H1 (cell line): Measurements from ENCODE around the gene INPP4A. TPM values are rescaled to one million over a fixed set of nuclear protein-coding genes. Genes with fewer than 3 reads are reported as not detected.
A peak's percentile ranks its signal among the peaks of the same experiment; 100 is the strongest.

Experiments
- CTCF ChIA-PET: fragments of 300-600 bp; sonication (Branson Sonifier 250); formaldehyde crosslinking; loops from one replicate; lab custom pipeline; 2021; ENCODE audit not compliant: partially characterized antibody; lab: Charles Lee
- POLR2A ChIA-PET: fragments of 300-600 bp; sonication (Branson Sonifier 250); formaldehyde crosslinking; loops from one replicate; lab custom pipeline; 2021; ENCODE audit warnings: inconsistent platforms; ENCODE audit not compliant: partially characterized antibody; lab: Charles Lee
- DNase-seq, 2 experiments: peaks; one replicate each; pipeline versions ENCODE4 v3.0.0 to v3.0.0-alpha.2; 2010 to 2022; ENCODE audit warnings: low spot score in 2 of 2, low read depth in 1 of 2, mixed read lengths in 1 of 2
- FAIRE-seq: peaks from 2 replicates; lab custom pipeline; 2011; peaks lifted over from hg19 to GRCh38; lab: Jason Lieb, UNC
- H2AFZ ChIP-seq: 2 replicates; pipeline ENCODE4 v1.8.1; 2012; ENCODE audit warnings: low read length, inconsistent platforms
- H2AK5ac ChIP-seq: 2 replicates; pipeline ENCODE4 v1.6.1; 2013; ENCODE audit warnings: low read depth, low read length
- H2BK120ac ChIP-seq: replicated peaks from 2 replicates; pipeline ENCODE3; 2013; ENCODE audit warnings: low read depth, low read length, inconsistent platforms
- H2BK12ac ChIP-seq: 2 replicates; pipeline ENCODE4 v1.6.1; 2013; ENCODE audit warnings: low read depth, low read length
- H2BK15ac ChIP-seq: 2 replicates; pipeline ENCODE4 v1.6.1; 2013; ENCODE audit warnings: low read length
- H2BK20ac ChIP-seq: 2 replicates; pipeline ENCODE4 v1.6.1; 2013; ENCODE audit warnings: low read length
- H2BK5ac ChIP-seq: 2 replicates; pipeline ENCODE4 v1.6.1; 2013; ENCODE audit warnings: low read depth, low read length
- H3K14ac ChIP-seq: 2 replicates; pipeline ENCODE4 v1.6.1; 2013; ENCODE audit warnings: inconsistent platforms; ENCODE audit not compliant: insufficient read length
- H3K18ac ChIP-seq: 2 replicates; pipeline ENCODE4 v1.6.1; 2013; ENCODE audit warnings: low read length; ENCODE audit errors: extremely low read depth
- H3K23ac ChIP-seq: 2 replicates; pipeline ENCODE4 v1.6.1; 2013; ENCODE audit warnings: inconsistent platforms; ENCODE audit not compliant: insufficient read length
- H3K23me2 ChIP-seq: 2 replicates; pipeline ENCODE4 v1.6.1; 2013; ENCODE audit warnings: low read depth, low read length
- H3K27ac ChIP-seq: 2 replicates; pipeline ENCODE4 v1.6.1; 2011; ENCODE audit warnings: low read depth, low read length, inconsistent platforms
- H3K27me3 ChIP-seq, 4 experiments: replicated peaks in 1 of 4; 1 replicate in 1 of 4; 2 replicates in 3 of 4; pipeline versions ENCODE4 v1.6.1 to v1.8.1; 2011 to 2013; ENCODE audit warnings: low read length in 3 of 4, mild to moderate bottlenecking in 3 of 4, inconsistent platforms in 2 of 4, mixed read lengths in 2 of 4, moderate library complexity in 1 of 4; ENCODE audit not compliant: control insufficient read depth in 3 of 4, insufficient read depth in 3 of 4; ENCODE audit errors: extremely low read depth in 1 of 4
- H3K36me3 ChIP-seq, 4 experiments: 2 replicates each; pipeline versions ENCODE4 v1.6.1 to v1.8.1; 2011 to 2013; ENCODE audit warnings: mild to moderate bottlenecking in 4 of 4, low read length in 3 of 4, moderate library complexity in 2 of 4, control low read depth in 1 of 4, inconsistent platforms in 1 of 4; ENCODE audit not compliant: insufficient read depth in 4 of 4, control insufficient read depth in 2 of 4
- H3K4ac ChIP-seq: replicated peaks from 2 replicates; pipeline ENCODE3; 2013; ENCODE audit warnings: low read length, low read depth, mixed read lengths, inconsistent platforms; ENCODE audit not compliant: insufficient read length
- H3K4me1 ChIP-seq, 4 experiments: replicated peaks in 1 of 4; 1 replicate in 1 of 4; 2 replicates in 3 of 4; pipeline versions ENCODE4 v1.6.1 to v1.8.1; 2011 to 2013; ENCODE audit warnings: low read length in 3 of 4, inconsistent platforms in 2 of 4, mixed read lengths in 1 of 4; ENCODE audit not compliant: insufficient read depth in 4 of 4, control insufficient read depth in 3 of 4
- H3K4me2 ChIP-seq, 2 experiments: 2 replicates each; pipeline versions ENCODE4 v1.6.1 to v1.8.1; 2011 to 2013; ENCODE audit warnings: low read depth in 2 of 2, low read length in 2 of 2, control low read depth in 1 of 2, inconsistent platforms in 1 of 2, mild to moderate bottlenecking in 1 of 2; ENCODE audit not compliant: insufficient read depth in 1 of 2
- H3K4me3 ChIP-seq, 4 experiments: fragments of 200-600, 300-600 bp in 1 of 4; sonication (generic), shearing (Covaris generic), sonication (Bioruptor Twin) in 1 of 4; 2 replicates each; pipeline versions ENCODE4 v1.5.1 to v1.8.1; 2011 to 2016; ENCODE audit warnings: low read length in 4 of 4, low read depth in 3 of 4, control low read depth in 2 of 4, inconsistent platforms in 2 of 4, mild to moderate bottlenecking in 2 of 4, mixed read lengths in 1 of 4, moderate library complexity in 1 of 4; ENCODE audit not compliant: insufficient read depth in 2 of 4; ENCODE audit errors: extremely low read depth in 1 of 4
- H3K56ac ChIP-seq: replicated peaks from 2 replicates; pipeline ENCODE3; 2013; ENCODE audit warnings: low read depth, mild to moderate bottlenecking, mixed read lengths, low read length, inconsistent platforms; ENCODE audit not compliant: insufficient read length
- H3K79me1 ChIP-seq: 2 replicates; pipeline ENCODE4 v1.6.1; 2013; ENCODE audit warnings: low read depth, low read length, control low read depth
- H3K79me2 ChIP-seq, 2 experiments: 2 replicates each; pipeline versions ENCODE4 v1.6.1 to v1.8.1; 2012 to 2013; ENCODE audit warnings: low read length in 2 of 2, mild to moderate bottlenecking in 2 of 2, inconsistent platforms in 1 of 2; ENCODE audit not compliant: insufficient read depth in 2 of 2, control insufficient read depth in 1 of 2
- H3K9ac ChIP-seq, 4 experiments: replicated peaks in 1 of 4; 1 replicate in 1 of 4; 2 replicates in 3 of 4; pipeline versions ENCODE4 v1.6.1 to v1.8.1; 2011 to 2013; ENCODE audit warnings: low read depth in 3 of 4, low read length in 3 of 4, control low read depth in 2 of 4, mild to moderate bottlenecking in 2 of 4, moderate library complexity in 2 of 4, inconsistent platforms in 1 of 4; ENCODE audit errors: extremely low read depth in 1 of 4
- H3K9me3 ChIP-seq, 2 experiments: 2 replicates each; pipeline versions ENCODE4 v1.6.1 to v1.8.1; 2012 to 2013; ENCODE audit warnings: mild to moderate bottlenecking in 2 of 2, moderate library complexity in 2 of 2, control low read depth in 1 of 2, inconsistent platforms in 1 of 2, low read depth in 1 of 2, low read length in 1 of 2, mixed read lengths in 1 of 2; ENCODE audit not compliant: insufficient read depth in 2 of 2
- H4K20me1 ChIP-seq, 2 experiments: replicated peaks in 1 of 2; 2 replicates each; pipeline versions ENCODE3 to v1.8.1; 2011 to 2013; ENCODE audit warnings: inconsistent platforms in 2 of 2, low read length in 2 of 2, mild to moderate bottlenecking in 1 of 2; ENCODE audit not compliant: insufficient read depth in 2 of 2, control insufficient read depth in 1 of 2
- H4K5ac ChIP-seq: 2 replicates; pipeline ENCODE4 v1.6.1; 2013; ENCODE audit warnings: low read length, low read depth, mixed read lengths, inconsistent platforms; ENCODE audit not compliant: insufficient read length
- H4K8ac ChIP-seq: 2 replicates; pipeline ENCODE4 v1.8.0; 2013; ENCODE audit warnings: mild to moderate bottlenecking, moderate library complexity, low read length, inconsistent platforms; ENCODE audit not compliant: insufficient read depth; ENCODE audit errors: extremely low read depth
- H4K91ac ChIP-seq: replicated peaks from 2 replicates; pipeline ENCODE3; 2013; ENCODE audit warnings: low read length, mixed read lengths, inconsistent platforms; ENCODE audit not compliant: insufficient read length
- ASH2L ChIP-seq: fragments of 200-600, 300-600 bp; sonication (generic); IDR thresholded peaks from one replicate; pipeline ENCODE4 v1.7.1; 2017; ENCODE audit warnings: low read length
- CHD1 ChIP-seq: IDR thresholded peaks from 2 replicates; pipeline ENCODE4 v1.6.1; 2012; ENCODE audit warnings: low read depth, low read length, improper control_type of control experiment
- E2F6 ChIP-seq: IDR thresholded peaks from 2 replicates; pipeline ENCODE4 v1.6.1; 2012; ENCODE audit warnings: inconsistent platforms
- GTF2F1 ChIP-seq: IDR thresholded peaks from 2 replicates; pipeline ENCODE4 v1.6.1; 2012; ENCODE audit warnings: low read depth, low read length, improper control_type of control experiment, borderline replicate concordance
- KDM1A ChIP-seq: fragments of 200-600, 300-600 bp; sonication (generic); IDR thresholded peaks from 2 replicates; pipeline ENCODE4 v1.7.1; 2016; ENCODE audit warnings: mild to moderate bottlenecking, low read length, borderline replicate concordance
- POLR2A ChIP-seq, 2 experiments: IDR thresholded peaks; 1 replicate in 1 of 2; 2 replicates in 1 of 2; pipeline ENCODE4 v1.6.1; 2011; ENCODE audit warnings: low read depth in 2 of 2, low read length in 2 of 2, mild to moderate bottlenecking in 2 of 2; ENCODE audit errors: control extremely low read depth in 1 of 2
- POU5F1 ChIP-seq: IDR thresholded peaks from 2 replicates; pipeline ENCODE4 v1.6.1; 2011; ENCODE audit warnings: low read depth, mild to moderate bottlenecking, low read length, moderate library complexity
- RXRA ChIP-seq: IDR thresholded peaks from 2 replicates; pipeline ENCODE4 v1.6.1; 2011; ENCODE audit warnings: low read depth, mild to moderate bottlenecking, low read length, moderate library complexity; ENCODE audit not compliant: insufficient read depth
- SRF ChIP-seq: IDR thresholded peaks from 2 replicates; pipeline ENCODE4 v1.6.1; 2011; ENCODE audit warnings: mild to moderate bottlenecking, low read depth, low read length, moderate library complexity
- SUZ12 ChIP-seq: fragments of 200-600 bp; sonication (generic); IDR thresholded peaks from 2 replicates; pipeline ENCODE4 v1.6.1; 2012; ENCODE audit warnings: mild to moderate bottlenecking, inconsistent platforms, low read length, moderate library complexity, mixed read lengths
- TBP ChIP-seq: IDR thresholded peaks from 2 replicates; pipeline ENCODE4 v1.6.1; 2011; ENCODE audit warnings: low read depth, low read length, improper control_type of control experiment
- USF2 ChIP-seq: IDR thresholded peaks from 2 replicates; pipeline ENCODE4 v1.6.1; 2011; ENCODE audit warnings: low read length, improper control_type of control experiment
- YY1 ChIP-seq: IDR thresholded peaks from 2 replicates; pipeline ENCODE4 v1.6.1; 2011; ENCODE audit warnings: low read depth, mild to moderate bottlenecking, low read length
- WGBS, 2 experiments: shearing (Covaris generic) in 1 of 2; methylation state at CpG; one replicate each; pipeline versions ENCODE4 v1.1.6 to v1.1.7; 2013 to 2015; ENCODE audit warnings: low lambda C conversion rate in 2 of 2, mixed read lengths in 2 of 2, inconsistent platforms in 1 of 2, low coverage in 1 of 2, missing lambda C conversion rate in 1 of 2; ENCODE audit not compliant: insufficient replicate concordance in 2 of 2, insufficient coverage in 1 of 2, insufficient read length in 1 of 2; ENCODE audit errors: extremely low coverage in 1 of 2, missing lambda C conversion rate in 1 of 2; 5-methylcytosine and 5-hydroxymethylcytosine counted together
- polyA plus RNA-seq, 7 experiments: library from polyadenylated mRNA; depleted of rRNA in 3 of 7; stranded (reverse) in 5 of 7; unstranded in 2 of 7; fragments of >200 nt in 5 of 7; fragments of 200-250 nt in 2 of 7; gene quantifications; 1 replicate in 5 of 7; 2 replicates in 1 of 7; 4 replicates in 1 of 7; pipeline versions ENCODE4 v1.2.1 to v1.2.3, GENCODE V29; 2011 to 2013; ENCODE audit warnings: missing spikeins in 2 of 7, mixed read lengths in 2 of 7
- total RNA-seq: library from RNA; stranded (reverse); fragmentation: NEBNext Ultra II Directional; extraction: Animal tissue kit (Norgen Biotek cat#: 25700); gene quantifications from 2 replicates; pipeline ENCODE4 v1.2.1, GENCODE V29; 2021

Gene INPP4A
- total and polyA plus RNA-seq, 2 of the 8 experiments (the other 6 are each of a cell fraction or from before 2014, with no cell fraction given), result 25.6 to 34.3 TPM

DNA sequence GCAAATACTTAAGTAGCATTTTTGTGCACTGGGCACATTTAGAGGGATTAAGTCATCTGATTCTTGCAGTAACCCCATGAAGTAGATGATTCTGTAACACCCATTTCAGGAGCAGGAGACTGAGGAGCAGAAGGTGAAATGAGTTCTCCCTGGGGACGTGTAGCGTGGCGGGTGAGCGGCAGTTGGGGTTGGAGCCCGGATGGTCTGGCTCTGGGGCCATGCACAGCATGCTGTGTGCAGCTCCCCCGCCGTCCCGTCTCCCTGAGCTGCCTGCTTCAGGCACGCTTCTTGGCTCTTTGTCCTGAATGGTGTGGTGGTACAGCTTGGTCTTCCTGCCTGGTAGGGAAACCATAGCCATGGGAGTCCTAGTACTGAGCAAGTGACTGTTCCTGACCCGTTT is 32.4 kb downstream of the INPP4A start:
- no peak for DNase-seq
- no peak overlapping the region for H3K14ac ChIP-seq
- no peak overlapping the region for H3K4me3 ChIP-seq
- no peak overlapping the region for H4K91ac ChIP-seq
- no peak overlapping the region for H2BK15ac ChIP-seq
- H4K8ac ChIP-seq, result no peak overlapping the region
- no peak overlapping the region for H2AFZ ChIP-seq
- peaks cover 4 to 26% (median 21%) of the 10 kb centered on the region in 4 experiments for H3K4me1 ChIP-seq
- H2BK120ac ChIP-seq, result no peak overlapping the region
- H3K9me3 ChIP-seq, result no peaks in the 10 kb centered on the region
- peaks cover 0 to 92% of the 10 kb centered on the region in 2 experiments; a peak in 3 of 4 replicates for H3K79me2 ChIP-seq
- peak overlapping the region; percentile 4; the same call in 1 of the 2 replicates for H2BK5ac ChIP-seq
- no peak overlapping the region for H3K9ac ChIP-seq
- H3K36me3 ChIP-seq, result no peaks in the 10 kb centered on the region
- H4K5ac ChIP-seq, result no peak overlapping the region
- no peak for FAIRE-seq
- ChIA-PET CTCF (interaction anchor here (3.6 kb wide), 1 partner anchor 11 kb away, joined by 27 read pairs; no protein-coding TSS in a partner anchor), POLR2A (no interaction called here)
- H3K56ac ChIP-seq, result no peak overlapping the region
- no peaks in the 10 kb centered on the region for H3K27me3 ChIP-seq
- no peak overlapping the region for H3K4me2 ChIP-seq
- WGBS, 2 experiments, result 97% methylated on average over 10 of the region's 10 CpGs; no CpG with 5 or more reads in 1 of the 2 experiments
- peaks cover 19% of the 10 kb centered on the region for H3K79me1 ChIP-seq
- peaks cover 4% of the 10 kb centered on the region; the same call in 1 of the 2 replicates for H3K23me2 ChIP-seq
- H3K27ac ChIP-seq, result no peak overlapping the region
- H4K20me1 ChIP-seq, result peaks cover 16 to 23% of the 10 kb centered on the region in 2 experiments
- 0 out of 2 replicates have a peak overlapping the region, but pooled peaks have one; percentile 6 for H2AK5ac ChIP-seq
- no peak overlapping the region for H3K23ac ChIP-seq
- H2BK12ac ChIP-seq, result no peak overlapping the region
- H2BK20ac ChIP-seq, result no peak overlapping the region
- no peak overlapping the region for H3K4ac ChIP-seq
- no peak overlapping the region; the same call in 1 of the 2 replicates for H3K18ac ChIP-seq
- TF ChIP-seq CHD1 (no peak), POU5F1 (no peak), KDM1A (no peak), E2F6 (no peak), GTF2F1 (no peak), POLR2A (IDR thresholded peaks at IDR 0.05; ENCODE audit: control extremely low read depth in 1 of 2, low read depth in 2 of 2, low read length in 2 of 2) (no peak), SUZ12 (no peak), SRF (no peak), USF2 (no peak), TBP (no peak), ASH2L (no peak), RXRA (no peak), YY1 (no peak)
